GM11168 (cell line): ENCODE data around the gene CRIM1.

Source experiments
- in situ Hi-C: fragments of 300-500 bp; cut with MboI; formaldehyde crosslinking; loops from one replicate; pipeline ENCODE4 v1.12.0; 2022; ENCODE audit warnings: low sequenced_read_pairs; ENCODE audit not compliant: unreplicated experiment

The CRIM1 gene

GRCh38 chr2:36415381-36416022, 59.9 kb downstream of the CRIM1 start:
- in situ Hi-C loops = no loop called here

GRCh38 chr2:36416370-36417165, 61.0 kb downstream of the CRIM1 start:
- in situ Hi-C loops = no loop called here

DNA sequence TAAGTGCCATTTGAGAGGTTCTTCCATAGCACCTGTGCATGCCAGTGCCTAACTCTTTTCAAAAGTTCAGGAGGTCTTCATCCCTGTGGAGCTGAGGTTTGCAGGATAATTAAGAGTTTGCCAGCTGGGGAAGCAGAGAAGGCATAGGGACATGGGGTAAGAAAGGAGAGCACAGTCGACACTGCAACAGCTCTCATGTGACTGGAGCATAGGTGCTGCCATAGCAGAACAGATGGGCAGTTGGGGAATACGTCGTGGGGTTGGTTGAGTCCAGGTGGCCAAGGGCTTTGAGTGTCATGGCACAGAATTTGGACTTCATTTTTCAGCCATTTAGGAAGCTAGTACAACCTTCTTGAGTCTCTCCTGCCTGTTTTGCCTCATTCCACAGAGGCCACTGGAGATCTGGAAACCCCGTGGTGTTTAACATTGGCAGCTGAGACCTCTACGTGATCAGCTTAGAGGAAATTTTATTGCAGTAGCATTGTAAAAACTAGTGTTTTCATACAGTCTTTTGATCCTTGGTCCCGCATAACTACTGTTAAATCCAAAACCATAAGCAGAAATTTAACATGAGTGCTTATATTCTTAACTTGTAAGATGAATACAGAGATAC, 65.1 kb downstream of the CRIM1 start:
- in situ Hi-C loops = no loop called here

- in situ Hi-C loops = no loop called here
These were observed 65.8 kb downstream of the CRIM1 start for GRCh38 chr2:36421379-36421778.

DNA sequence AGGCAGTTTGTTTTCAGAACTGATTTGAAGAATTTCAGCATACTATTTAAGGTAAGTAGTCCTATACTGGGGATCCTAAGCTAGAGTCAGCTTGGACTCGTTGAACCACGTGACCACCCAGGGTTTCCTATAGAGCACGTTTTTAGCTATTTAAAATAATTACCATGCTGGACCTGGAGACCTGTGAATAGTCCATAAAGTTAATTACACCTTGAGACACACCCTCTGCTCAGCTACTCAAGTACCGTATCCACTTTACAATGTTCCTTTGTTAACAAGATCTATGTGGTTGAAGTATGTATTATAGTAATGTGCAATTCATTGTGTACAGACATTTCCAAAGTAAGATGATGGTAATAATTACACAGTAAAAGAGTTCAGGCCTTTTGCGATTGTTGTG, 67.6 kb downstream of the CRIM1 start:
- in situ Hi-C loops = no loop called here

DNA sequence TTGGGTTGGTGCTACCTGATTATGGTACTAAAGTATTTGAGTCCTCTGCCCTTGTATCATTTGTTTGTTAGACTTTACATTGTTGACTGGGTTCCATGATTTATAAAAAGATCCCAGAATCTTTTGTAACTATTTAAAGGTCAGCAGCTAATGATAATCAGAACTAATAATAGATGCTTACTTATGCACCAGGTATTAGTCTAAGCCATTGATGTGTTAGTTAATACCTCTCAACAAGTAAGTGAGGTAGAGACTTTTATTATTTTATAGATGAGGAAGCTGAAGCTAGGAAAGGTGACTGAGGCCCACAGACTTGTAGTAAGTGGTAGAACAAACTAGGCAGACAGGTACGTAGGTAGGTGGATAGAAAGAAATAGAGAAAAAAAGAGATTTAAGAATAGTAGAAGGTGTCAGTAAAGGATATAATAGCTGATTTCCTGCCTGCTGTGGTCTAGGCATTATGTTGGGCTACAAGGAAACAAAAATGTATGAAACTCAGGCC, 68.1 kb downstream of the CRIM1 start:
- in situ Hi-C loops = no loop called here

DNA sequence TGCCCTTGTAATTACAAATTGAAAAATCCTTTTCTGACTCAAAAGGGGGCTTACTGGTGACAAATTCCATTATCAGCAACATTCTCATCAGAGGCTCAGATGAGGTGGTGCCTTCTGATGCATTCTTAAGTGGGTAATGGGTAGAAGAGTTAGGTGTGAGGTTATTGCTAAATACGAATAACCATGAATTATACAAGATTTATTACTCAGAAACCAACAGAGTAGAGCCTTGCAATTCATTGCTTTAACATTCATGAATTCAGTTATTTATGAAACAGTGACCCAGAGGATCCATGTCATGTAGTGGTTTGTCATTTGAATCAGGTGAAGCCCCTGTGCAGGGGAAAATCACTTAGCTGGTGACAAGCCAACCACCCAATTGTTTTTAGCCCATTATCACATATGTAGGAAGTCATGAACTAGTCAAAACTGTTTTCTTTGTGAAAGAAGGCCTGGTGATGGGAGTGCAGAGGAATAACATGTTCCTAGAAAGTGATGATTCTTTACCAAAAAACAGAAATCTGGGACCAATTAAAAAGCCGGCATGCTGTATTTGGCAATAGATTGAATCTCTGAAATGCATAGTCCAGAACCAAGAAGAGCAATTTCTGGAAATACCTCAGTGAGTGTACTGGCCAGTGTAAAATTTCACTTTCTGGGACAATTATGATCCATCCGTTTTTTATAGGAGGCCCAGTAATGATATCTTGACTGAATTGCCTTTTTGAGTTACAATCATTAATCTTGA, 70.2 kb downstream of the CRIM1 start:
- in situ Hi-C loops = no loop called here

DNA sequence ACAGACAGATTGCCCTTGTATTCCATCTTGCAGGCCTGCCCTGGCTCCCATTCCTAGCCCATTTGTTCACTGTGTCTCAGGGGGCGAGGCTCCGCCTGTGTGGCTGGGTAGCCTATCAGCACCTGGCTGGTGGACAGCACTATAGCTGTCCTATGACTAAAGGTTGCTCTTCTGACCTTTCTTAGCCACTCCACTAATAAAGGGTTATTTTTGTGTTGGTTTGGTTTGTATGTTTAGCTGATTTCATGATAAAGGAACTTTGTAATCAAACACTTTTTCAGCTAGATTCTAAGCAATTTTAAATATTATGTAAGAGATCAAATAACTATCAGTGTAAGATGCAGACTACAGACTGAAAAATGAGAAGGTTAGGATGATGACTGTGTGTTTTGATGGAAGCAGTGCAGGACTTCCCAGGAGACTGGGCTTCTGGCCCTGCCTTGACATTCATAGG, 72.2 kb downstream of the CRIM1 start:
- in situ Hi-C loops = no loop called here

GRCh38 chr2:36430549-36430948, 75.0 kb downstream of the CRIM1 start:
- in situ Hi-C loops = no loop called here

DNA sequence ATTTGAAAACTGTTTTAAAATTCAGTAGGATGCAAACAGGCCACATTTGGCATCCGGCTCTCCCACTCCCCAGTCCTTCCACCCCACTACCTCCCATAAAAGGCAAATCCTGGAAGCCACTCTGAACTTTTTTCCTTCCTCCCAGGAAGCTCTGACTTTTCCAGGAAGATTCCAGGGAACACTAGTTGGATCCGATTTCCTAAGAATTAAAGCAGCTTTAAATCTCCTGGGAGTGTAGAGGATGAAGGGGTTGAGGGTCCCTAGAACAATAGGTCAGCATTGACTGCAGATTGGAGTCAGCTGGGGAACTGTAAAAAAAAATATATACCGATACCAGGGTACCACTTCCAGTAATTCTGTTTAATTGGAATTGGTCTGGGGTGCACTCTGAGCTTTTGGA, 76.9 kb downstream of the CRIM1 start:
- in situ Hi-C loops = no loop called here

GRCh38 chr2:36433311-36434217, 78.0 kb downstream of the CRIM1 start:
- in situ Hi-C loops = no loop called here

DNA sequence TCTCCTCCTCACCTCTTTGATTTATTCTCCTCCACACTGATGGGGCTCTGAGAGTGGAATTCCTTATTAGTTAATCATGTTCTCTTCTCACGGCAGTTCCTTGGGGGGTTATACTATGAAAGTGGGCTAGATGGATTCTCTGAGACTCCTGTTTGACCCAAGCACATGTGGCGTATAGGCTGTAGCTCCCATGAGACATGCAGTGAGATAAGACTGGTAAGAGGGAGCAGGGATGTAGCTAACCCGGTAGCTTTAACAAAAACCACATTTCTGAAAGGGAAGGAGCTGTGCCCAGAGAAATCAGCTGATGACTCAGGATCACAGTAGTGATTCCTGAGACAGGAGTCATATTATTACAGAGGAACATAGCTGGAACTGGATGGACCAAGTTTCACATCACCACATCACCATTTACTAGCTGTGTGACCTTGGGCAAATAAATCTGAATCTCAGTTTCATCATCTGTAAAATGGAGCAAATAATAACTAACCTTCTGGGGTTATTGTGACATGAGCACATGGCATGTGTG, 82.9 kb downstream of the CRIM1 start:
- in situ Hi-C loops = no loop called here

DNA sequence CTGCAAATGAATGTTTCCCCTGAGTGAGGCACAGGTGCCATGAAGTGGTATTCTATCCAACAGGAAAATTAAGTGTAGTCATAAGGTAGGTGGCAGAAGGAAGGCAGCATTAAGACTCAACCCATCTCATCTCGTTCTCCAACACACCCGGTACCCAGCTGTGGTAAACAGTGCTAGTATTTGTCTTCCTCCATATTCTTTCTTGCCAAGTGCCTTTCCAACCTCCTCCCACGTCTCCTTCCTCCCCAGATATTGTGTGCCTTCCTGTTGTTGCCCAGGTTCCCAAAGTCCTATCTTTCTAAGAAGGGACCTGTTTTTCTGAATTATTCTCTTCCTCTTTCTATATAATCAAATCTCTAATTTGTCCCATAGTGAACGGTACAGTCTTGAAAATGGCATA, 83.5 kb downstream of the CRIM1 start:
- in situ Hi-C loops = no loop called here

DNA sequence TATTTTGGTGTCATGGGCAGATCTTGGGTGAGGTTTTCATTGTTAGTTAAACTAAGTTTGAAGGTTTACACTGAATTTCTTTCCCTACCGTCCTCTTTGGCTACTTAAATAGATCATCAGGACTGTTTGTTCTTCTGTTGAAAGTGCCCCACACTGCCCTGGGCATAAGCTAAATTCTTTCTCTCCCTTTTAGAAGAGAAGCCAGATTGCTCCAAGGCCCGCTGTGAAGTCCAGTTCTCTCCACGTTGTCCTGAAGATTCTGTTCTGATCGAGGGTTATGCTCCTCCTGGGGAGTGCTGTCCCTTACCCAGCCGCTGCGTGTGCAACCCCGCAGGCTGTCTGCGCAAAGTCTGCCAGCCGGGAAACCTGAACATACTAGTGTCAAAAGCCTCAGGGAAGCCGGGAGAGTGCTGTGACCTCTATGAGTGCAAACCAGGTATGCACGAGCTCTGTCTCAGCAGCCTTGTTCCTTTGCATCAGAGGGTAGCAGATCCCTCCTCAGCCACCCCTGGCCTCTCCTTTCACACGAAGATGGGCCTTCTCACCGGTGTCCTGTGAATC, 85.6 kb downstream of the CRIM1 start:
- in situ Hi-C loops = no loop called here

DNA sequence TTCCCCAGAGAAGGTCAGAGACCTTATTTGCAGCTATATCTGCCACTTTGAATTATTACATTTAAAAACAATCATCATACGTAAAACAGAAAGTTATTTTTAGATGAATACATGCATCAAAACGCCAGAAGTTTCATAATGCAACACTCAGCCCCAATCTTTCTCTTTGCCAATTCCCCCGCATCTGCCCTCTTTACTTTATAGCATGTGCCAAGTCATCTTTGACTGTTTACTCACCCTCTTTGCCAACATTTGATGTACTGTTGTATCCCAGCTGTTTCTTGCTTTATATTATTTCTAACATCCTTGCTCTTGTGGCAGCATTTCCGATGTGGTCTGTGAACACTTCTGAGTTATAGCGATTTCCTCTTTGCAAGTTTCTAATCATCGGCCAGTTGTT, 86.2 kb downstream of the CRIM1 start:
- in situ Hi-C loops = no loop called here

DNA sequence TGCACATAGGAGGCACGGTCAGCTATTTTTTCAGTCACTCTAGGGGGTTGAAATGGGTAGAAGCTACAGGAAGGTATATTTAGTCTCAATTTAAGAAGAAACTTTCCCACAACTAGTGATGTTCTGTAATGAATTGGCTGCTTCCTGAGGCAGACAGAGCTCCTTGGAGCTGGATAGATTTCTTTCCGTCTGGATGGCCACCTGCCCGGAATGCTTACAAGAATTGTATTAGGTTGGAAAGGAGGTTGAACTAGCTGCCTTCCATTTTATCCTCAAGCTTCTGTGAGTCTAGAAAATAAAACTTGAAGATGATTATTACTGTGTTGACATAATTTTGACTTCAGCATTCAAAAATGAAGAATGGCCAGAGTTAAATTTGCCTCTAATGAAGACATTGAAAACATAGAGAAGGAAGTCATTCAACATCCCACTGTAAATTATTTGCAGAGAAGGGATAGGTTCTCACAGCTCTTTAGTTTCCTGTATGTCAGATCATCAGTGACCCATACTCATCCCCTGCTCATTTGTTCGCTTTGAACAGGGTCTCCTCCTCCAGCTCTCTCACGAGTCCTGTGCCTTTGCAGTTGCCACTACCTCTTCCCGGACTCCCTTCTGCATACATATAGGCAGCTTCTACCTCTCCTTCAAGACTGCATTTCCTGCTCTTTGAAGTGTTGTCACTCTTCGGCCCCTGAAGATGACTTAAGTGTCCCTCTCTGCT, 88.8 kb downstream of the CRIM1 start:
- in situ Hi-C loops = no loop called here

DNA sequence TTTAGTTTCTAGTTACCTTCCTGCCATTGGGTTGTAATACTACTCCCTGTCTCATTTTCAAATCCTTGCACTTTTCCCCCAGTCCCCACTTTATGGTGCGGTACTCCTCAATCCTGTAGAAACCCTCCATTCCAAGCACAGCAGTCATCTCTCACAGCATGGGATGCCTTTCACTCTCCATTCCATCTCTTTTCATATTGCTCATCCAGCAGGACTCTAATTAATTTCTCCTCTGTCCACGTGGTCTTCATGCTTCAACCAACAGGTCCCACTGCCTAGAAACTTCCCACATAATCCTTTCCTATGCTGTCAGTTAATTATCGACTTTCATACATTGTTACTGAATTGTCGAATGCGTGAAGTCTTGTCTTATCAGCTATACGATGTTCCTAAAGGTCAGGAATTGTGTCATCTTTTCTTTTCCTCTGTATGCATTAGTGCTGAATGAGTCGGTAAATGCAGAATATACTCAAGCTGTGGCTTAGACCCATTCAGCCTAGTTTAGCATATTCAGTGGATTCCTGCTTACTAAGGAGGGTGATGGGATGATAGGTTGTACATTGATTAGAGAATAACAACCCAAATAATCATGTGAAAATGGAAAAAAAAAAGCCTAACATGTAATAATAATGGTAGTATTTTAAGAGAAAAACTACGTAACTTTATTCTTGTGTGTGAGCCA, 89.7 kb downstream of the CRIM1 start:
- in situ Hi-C loops = no loop called here

GRCh38 chr2:36446294-36446693, 90.7 kb downstream of the CRIM1 start:
- in situ Hi-C loops = no loop called here
